CD1c-positive myeloid dendritic cell (primary cell): ENCODE results near the gene PNMA6E.

Source experiments
- DNase-seq: peaks from one replicate; pipeline ENCODE4 v3.0.0-alpha.2; 2016; ENCODE audit errors: extremely low spot score

The PNMA6E gene

DNA sequence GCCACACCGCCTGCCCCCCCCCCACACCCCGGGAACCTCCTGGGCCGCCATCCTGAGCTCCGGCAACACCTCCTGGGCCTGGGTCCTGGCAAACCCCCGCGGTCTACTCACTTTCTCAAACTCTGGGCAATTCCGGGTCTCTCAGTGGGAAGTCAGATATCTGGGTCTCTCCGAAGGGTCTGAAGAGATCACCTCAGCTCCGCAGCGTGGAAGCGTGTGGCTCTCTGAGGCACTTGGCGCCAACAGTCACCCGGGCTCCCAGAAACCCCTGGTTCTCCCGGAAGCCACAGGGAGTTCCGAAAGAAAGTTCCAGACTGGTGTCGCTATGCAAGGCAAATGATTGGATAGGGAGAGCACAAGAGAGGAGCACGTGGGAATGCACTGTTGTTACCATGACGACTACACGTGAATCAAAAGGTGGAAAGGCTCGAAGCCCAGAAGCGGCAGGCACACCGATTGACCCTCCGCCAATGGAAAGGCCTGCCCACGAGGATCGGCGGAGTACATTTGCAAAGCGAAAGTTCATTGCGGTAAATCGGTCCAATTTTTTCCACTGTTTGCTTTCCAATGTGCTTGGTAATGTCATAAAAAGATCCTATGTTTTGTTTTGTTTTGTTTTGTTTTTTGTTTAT is at the start of gene PNMA6E:
Gene PNMA6E, minus strand, starts transcription at position 218 of the 632 bp plus-strand sequence. CDS start 2,501 bp downstream, outside the sequence.
- no peak for DNase-seq

DNA sequence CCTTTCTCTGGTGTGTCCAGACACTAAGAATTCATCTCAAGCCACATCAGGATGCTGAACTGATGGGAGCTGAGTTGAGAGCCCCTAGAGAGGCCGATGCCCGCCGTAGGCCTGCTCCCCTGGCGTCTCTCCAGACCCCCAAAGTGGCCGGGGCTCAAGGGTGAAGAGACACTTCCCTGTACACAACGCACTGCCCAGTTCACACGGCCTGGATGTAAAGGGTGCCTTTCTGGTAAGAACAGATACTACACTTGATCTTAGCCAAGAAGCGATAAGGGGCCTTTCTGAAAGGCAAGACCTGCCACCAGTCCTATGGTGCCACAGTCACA is 49.8 kb upstream of the PNMA6E start:
- DNase-seq: no peak

DNA sequence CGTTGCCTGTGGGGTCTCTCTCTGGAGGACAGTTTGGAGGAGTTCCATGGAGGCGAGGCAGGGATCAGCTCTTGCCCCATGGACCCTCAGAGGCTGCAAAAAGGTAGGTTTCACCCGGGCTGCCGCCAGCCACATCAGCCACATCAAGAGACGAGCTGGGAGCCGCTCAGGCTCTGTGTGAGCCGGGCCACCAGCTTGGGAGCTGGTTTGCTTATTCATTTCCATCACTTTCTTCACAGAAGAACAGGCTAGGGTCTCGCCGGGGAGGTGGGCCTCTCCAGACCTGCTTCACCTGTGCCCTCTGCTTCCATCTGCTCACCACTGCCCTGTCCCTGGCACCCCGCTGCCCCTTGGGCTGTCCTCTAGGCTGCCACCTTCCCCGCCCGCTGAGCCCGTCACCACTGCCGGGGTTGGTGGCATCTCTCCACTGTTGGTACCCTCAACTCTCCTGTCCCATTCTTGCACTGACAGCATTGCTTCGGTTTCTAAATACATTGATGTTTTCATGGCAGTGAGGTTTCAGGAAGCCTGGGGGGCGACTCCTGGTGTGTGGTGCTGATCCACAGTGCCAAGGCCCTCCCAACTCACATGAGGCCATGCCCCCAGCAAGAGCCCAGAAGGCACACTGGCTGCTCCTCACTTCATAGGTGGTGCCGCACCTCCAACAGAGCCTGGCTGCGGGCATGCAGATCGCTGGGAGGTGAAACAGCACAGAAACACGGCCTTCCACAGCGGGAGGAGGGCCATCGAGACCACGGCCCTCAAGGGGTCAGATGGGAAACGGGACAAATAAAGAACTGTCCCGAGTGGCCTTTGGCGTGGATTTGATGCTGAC is 49.2 kb upstream of the PNMA6E start:
- DNase-seq: no peak

- DNase-seq: no peak
Observed at GRCh38 chrX:153449368-153450113, 48.4 kb upstream of the PNMA6E start.

- no peak for DNase-seq
Observed at GRCh38 chrX:153448556-153449367, 47.6 kb upstream of the PNMA6E start.

DNA sequence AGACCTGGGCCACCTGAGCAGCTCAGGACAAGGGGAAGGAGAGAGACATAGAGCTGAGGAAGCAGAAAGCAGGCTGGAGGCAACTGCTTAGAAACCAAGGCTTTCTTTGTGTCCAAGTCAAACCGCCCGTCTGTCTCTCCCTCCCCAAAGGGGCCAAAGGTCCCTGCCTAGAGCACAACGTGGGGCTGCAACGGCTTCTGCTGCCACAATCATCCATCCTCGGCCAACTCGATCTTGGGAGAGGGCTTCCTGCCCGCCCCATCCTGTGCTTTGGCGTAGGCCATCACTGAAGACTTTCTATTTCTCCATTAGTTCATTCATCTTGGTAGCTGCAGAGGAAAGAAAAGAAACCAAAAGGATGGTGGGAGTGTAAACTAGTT is 46.4 kb upstream of the PNMA6E start:
- DNase-seq: no peak

GRCh38 chrX:153446950-153447580 is 45.9 kb upstream of the PNMA6E start:
- no peak for DNase-seq

DNA sequence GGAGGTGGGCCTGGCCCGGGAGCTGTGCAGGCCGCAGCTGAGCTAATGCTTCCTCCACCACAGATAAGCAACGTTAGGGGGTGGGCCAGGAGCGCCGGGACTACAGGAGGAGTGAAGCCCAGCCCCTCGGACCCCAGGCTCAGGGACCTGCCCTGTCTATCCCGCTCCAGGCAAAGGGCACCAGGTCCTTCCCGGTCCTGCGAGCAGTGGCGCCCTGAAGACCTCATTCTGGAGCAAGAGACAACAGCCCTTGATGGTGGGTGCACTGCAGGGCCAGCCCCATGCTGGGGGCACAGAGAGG is 45.4 kb upstream of the PNMA6E start:
- DNase-seq: no peak

GRCh38 chrX:153445856-153446635 is 44.9 kb upstream of the PNMA6E start, which contains the start of gene TREX2:
TSS of gene TREX2 (minus strand) at chrX:153446056. CDS start at chrX:153445430, 626 bp downstream.
- no peak for DNase-seq

GRCh38 chrX:153445106-153445855 is 44.1 kb upstream of the PNMA6E start:
- DNase-seq: no peak

DNA sequence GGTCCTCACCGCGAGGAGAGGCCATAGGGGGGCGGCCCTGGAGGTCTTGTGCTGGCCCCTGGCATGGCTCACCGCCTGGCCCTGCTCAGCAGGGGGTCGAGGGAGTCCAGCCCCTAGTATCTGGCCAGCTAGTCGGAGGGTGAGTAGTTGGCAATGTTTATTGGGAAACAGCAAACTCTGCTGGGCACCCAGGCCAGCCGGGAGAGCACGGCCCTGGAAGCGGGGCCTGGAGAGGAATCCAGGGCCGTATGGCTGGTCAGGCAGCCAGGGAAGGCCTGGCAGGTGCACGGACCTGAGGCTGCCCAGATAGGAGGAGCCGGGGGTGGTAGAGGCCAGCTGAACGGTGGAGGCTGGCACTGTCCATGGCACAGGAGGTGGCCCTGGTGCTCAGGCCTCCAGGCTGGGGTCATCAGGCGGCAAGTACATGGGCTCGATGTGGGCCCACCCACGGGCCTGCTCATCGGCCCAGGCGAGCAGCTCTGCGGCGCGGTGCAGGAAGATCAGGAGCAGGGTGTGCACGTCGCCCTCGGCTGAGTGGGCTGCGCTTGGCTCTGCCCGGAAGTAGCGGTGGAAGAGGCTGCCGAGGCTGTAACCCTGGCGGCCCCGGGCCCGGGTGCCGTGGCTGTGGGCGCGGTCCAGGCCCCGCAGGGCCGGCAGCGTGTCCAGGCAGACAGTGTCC is 43.3 kb upstream of the PNMA6E start:
- DNase-seq: no peak

- DNase-seq: no peak
Observed at GRCh38 chrX:153443476-153444332, 42.6 kb upstream of the PNMA6E start.

DNA sequence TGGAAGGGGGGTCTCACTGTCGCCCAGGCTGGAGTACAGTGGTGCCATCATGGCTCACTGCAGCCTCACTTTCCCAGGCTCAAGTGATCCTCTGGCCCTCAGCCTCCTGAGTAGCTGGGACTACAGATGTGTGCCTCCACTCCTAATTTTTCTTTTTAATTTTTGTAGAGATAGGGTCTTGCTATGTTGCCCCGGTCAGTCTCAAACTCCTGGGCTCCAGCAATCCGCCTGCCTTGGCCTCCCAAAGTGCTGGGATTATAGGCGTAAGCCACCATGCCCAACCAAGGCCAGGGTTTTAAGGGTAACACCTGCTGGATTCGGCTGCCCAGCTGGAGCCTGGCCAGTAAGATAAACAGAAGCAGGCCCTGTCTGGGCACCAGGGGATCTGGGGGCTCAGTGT is 41.3 kb upstream of the PNMA6E start:
- DNase-seq: no peak

DNA sequence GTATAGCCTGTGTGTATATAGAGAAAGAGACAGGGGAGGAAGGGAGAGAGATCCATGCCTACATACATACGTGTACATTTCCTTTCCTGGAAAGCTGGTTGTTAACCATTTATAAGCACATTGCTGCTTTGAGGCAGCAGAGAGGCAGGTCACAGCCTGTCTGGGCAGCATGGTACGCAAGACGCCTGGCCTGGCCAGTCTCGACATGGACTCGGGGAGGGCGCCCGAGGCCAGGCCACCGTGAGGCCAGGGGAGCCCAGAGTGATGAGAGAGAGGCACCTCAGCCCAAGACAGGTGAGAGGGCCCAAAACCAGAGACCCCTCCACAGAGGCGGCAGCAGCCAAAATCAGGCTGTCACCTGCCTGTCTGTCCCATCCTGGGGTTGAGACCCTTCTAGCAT is 40.8 kb upstream of the PNMA6E start:
- DNase-seq: no peak

DNA sequence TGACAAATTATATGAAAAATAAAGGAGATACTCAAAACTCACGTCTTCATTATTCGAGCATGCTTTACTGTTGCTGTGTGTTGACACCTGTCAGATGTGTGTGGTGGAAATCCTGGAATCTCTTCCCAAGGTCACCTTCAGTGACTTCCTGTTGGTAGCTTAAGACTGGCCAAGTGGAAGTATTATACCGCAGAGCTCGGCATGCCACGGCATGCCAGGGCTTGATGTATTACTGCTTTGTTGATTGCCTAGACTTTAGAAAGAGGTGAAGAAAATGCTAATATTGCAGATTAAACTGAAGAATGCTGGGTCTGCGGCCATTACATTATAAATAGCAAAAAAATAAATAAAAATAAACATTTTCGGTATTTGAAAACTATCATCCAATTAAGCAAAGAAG is 40.1 kb upstream of the PNMA6E start:
- DNase-seq: no peak

DNA sequence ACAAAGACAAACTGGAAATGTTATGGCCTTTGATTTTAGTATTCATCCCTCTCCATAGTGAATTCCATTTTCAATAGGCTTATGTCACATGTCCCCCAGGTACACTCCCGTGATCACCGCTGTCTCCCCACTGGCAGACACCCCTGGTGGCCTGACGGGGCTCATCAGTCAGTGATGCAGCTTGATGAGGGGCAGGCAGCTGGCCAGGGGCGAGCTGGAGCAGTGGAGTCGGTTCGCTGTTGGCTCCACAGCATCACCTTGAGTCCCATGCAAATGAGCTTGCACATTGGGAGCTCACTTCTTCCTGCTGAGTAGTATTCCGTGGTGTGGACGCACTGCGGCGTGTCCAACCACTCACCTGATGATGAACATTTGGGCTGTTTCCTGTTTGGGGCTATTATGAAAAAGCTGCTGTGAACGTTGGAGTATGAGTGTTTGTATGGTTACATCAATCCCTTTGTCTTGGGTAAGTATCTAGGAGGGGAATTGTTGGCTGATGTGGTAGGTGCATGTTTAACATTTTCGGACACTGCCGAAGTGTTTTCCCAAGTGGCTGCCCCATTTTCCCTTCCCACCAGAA is 39.5 kb upstream of the PNMA6E start:
- DNase-seq: no peak

GRCh38 chrX:153439977-153440376 is 38.8 kb upstream of the PNMA6E start:
- no peak for DNase-seq

- no peak for DNase-seq
Observed at GRCh38 chrX:153438532-153438931, 37.4 kb upstream of the PNMA6E start.
